SIG-M5 treated with dmso at 0.1 percent for 504 hours (cell line): ENCODE measurements around the gene SCN2A.

Source experiments
- DNase-seq: peaks from one replicate; lab custom pipeline; 2025; ENCODE audit not compliant: unreplicated experiment; lab: John Stamatoyannopoulos, UW

SCN2A gene

GRCh38 chr2:165410276-165410675, 171.1 kb downstream of the SCN2A start:
- DNase-seq: no peak

GRCh38 chr2:165414187-165414586, 175.0 kb downstream of the SCN2A start:
- no peak for DNase-seq

- no peak for DNase-seq
Observed at GRCh38 chr2:165417009-165417408, 177.8 kb downstream of the SCN2A start.

- no peak for DNase-seq
Observed at GRCh38 chr2:165420231-165420630, 181.0 kb downstream of the SCN2A start.

- DNase-seq: no peak
Observed at GRCh38 chr2:165423081-165423480, 183.9 kb downstream of the SCN2A start.

- no peak for DNase-seq
Observed at GRCh38 chr2:165425556-165425955, 186.3 kb downstream of the SCN2A start.

GRCh38 chr2:165427686-165428085, 188.5 kb downstream of the SCN2A start:
- no peak for DNase-seq

- DNase-seq: no peak
Observed at GRCh38 chr2:165428926-165429325, 189.7 kb downstream of the SCN2A start.

GRCh38 chr2:165431014-165431413, 191.8 kb downstream of the SCN2A start:
- no peak for DNase-seq

- no peak for DNase-seq
Observed at GRCh38 chr2:165432234-165432966, 193.2 kb downstream of the SCN2A start.

- DNase-seq: no peak
Observed at GRCh38 chr2:165434865-165435496, 195.8 kb downstream of the SCN2A start.

GRCh38 chr2:165435611-165436010, 196.4 kb downstream of the SCN2A start:
- DNase-seq: no peak

- DNase-seq: no peak
Observed at GRCh38 chr2:165436559-165436958, 197.3 kb downstream of the SCN2A start.

GRCh38 chr2:165440367-165440766, 201.2 kb downstream of the SCN2A start:
- DNase-seq: no peak
